ENCODE results near the gene POU2F3.

POU2F3 gene

GRCh38 chr11:120210626-120211521 is 29.1 kb upstream of the POU2F3 start, which contains the start of gene OAF:
Gene OAF (plus strand): TSS chr11:120211032. CDS start chr11:120211280, 248 bp downstream.
- DNase-seq (ENCODE audit: low read depth): peak; percentile 29

DNA sequence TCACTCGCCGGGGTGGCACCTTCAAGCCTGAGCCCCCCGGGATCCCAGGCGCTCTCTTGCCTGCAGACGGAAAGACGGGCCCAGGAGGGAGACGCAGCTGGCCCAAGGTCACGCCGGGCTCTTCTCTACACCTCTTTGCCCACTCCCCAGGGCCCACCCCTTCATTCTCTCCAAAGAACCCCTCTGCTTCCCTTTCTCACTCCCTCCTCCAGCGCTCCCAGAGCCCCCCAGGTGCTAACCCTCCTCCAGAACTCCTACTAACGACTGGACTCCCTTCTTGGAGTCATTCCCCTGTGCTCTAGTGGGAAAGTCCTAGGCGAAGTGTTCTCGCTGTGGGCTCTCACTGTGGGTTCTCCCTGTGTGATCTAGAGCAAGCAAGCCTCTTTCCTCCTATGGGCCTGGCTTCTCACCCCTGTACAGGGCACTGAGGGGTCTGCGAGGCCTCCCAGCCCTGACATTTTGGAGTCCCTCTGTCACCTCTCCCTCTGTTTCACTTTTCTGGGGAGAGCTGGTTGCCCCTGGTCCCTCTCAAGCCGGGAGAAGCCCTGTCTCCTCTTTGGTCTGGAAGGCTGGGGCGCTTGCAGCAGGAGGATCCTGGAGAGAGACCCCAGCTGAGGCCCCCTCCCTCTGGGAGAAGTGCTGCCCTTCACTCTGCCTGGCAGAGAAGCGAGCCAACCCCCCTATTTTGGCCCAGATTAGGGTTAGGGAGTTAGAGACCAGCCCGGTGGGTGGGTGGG is 28.2 kb upstream of the POU2F3 start:
- DNase-seq (ENCODE audit: low read depth): no peak

GRCh38 chr11:120212259-120212878 is 27.6 kb upstream of the POU2F3 start:
- no peak for DNase-seq (ENCODE audit: low read depth)

GRCh38 chr11:120212926-120213325 is 27.0 kb upstream of the POU2F3 start:
- DNase-seq (ENCODE audit: low read depth): no peak

DNA sequence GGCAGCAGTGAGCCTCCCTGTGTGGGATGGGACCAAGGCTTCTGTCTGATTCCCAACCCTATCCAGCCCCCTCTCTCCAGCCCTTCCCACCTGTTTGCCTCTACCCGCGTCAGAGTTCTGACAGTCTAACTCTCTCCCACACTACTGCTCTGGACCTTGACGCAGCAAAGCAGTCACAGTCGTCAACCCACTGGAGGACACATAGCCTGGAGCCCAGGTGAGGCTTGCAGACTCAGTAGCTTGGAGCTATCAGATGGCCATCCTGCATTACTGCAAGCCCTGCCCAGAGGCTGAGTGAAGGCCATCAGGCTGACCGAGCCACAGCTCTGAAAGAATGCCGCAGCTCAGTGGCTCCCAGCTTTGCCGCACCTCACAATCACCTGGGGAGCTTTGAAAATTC is 25.4 kb upstream of the POU2F3 start:
- DNase-seq (ENCODE audit: low read depth): no peak

DNA sequence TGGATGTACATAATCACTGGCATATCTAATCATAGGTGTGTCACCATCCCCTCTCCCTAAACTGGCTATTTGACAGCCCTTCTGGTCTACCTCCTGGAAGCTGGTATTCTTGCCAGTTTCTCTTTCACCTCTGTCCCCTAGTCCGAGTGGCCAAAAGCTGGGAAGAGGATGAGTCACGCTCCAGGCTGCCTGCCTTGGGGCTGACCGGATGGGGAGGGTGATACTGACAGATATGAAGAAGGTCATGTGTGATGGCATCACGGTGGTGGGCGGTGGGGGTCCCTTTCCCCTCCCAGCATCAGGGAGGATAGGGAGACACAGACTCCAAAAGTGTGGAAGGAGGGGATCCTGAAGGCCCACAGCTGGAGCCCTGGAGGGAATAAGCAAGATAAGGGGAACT is 24.3 kb upstream of the POU2F3 start:
- DNase-seq (ENCODE audit: low read depth): no peak

DNA sequence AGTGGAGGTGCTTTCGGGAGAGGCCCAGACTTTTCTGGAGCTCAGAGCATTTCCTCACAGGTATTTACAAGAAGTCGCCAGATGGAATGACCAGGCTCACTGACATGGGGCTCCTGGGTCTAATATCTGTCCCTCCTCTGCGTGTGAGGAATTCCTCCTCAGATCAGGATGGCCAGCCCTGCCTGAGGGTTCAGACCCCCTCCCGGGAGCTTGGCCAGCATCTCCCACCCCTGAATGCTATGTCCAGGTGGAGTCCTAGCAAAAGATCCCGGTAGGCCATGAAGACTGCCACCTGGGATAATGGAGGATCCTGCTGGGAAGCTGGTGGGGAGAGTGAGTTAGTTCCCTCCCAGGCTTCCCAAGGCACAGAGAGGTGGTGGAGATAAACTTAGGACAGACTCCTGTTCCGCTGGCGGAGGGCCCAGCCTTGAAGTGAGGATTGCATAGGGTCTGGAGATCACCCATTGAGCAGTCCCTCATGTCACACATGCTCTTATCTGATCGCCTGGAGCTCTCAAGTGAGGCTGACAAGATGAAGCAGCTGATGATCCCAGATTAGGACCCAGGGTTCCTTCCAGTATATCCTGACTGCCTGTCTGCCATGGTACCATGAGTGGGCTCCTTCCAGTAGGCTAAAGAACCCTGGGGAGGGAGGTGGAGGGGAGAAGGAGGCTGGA is 23.4 kb upstream of the POU2F3 start:
- no peak for DNase-seq (ENCODE audit: low read depth)

- DNase-seq (ENCODE audit: low read depth): no peak
Measured at GRCh38 chr11:120217526-120217925, 22.4 kb upstream of the POU2F3 start.

GRCh38 chr11:120217941-120218694 is 21.8 kb upstream of the POU2F3 start:
- DNase-seq (ENCODE audit: low read depth): no peak

GRCh38 chr11:120218695-120219033 is 21.3 kb upstream of the POU2F3 start:
- DNase-seq (ENCODE audit: low read depth): no peak

DNA sequence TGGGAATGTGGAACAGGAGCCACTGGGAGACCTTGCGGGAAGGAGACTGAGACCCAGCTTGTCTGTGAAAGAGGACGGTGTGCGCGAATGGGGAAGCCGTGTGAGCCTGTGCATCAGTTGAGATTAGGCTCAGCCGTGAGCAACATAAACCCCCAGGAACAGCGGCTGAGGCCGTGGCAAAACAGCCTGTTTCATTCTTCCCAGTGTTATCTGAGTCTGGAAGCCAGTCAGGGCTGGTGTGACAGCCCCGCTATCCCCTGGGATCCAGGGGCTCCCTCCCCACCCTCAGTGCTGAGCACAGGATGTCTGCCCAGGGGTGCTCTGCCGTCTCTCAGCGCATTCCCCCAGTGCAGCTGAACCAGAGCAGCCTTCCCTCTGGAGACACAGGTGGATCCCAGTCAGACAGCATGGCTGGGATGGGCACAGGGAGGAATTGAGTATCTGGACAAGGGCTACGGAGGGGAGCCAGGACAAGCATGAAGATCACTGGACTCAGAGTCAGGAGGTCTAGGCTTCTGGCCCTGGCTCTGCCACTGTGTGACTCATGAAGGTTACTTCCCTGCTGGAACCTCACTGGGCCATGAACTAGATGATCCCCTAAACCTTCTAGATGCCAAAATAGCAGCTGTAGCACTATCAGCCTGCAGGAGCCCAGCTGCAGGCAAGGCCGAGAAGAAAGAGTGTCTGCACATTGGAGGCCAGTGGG is 20.6 kb upstream of the POU2F3 start:
- no peak for DNase-seq (ENCODE audit: low read depth)

- no peak for DNase-seq (ENCODE audit: low read depth)
Measured at GRCh38 chr11:120219938-120220746, 19.8 kb upstream of the POU2F3 start.

GRCh38 chr11:120220747-120221037 is 19.2 kb upstream of the POU2F3 start:
- no peak for DNase-seq (ENCODE audit: low read depth)

DNA sequence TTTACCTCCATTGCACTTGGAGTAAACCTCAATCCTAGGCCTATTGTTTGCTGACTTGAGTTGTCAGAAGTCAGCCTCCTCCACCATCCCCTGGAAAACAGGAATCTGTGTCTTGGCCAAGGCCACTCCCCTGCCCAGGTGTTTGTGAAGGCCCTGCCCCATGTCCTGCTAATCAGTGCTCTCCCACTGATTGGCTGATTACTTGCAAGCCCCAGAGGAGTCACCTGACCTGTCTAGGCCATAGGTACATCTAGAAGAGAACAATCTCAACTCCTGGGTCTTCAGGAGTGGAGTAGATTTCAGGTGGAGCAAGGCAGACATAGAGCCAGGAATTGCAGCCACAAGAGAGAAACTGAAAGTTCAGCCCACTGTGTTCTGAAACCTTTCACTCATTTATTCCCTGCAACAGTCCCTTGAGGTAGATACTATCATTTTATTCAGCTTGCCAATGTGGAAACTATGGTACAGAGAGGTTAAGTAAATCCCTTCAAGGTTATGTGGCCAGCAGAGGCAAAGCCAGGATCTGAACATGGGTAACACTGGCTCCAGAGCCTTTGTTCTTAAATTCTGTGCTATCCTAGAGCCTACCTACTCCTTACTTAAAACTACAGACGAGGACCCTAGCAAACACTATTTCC is 18.7 kb upstream of the POU2F3 start:
- DNase-seq (ENCODE audit: low read depth): no peak

DNA sequence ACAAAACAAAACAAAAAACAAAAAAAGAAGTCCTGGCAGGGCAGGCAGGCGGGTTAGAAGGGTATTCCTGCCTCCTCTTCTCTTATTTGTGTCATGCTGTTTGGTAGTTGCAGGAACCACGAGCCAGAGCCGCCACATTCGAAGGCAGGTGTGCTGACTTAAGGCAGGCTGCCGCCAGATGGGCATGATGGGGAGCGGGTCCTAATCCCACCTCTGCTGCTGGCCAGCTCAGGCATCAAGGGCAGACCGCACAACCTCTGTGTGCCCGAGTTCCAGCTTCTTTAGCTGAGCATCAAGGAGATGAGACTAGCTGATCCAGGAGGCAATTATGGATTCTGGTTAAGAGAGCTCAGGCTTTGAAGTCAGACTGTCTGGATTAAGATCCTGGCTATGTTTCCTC is 17.0 kb upstream of the POU2F3 start:
- DNase-seq (ENCODE audit: low read depth): no peak

GRCh38 chr11:120223793-120224192 is 16.1 kb upstream of the POU2F3 start:
- DNase-seq (ENCODE audit: low read depth): no peak

DNA sequence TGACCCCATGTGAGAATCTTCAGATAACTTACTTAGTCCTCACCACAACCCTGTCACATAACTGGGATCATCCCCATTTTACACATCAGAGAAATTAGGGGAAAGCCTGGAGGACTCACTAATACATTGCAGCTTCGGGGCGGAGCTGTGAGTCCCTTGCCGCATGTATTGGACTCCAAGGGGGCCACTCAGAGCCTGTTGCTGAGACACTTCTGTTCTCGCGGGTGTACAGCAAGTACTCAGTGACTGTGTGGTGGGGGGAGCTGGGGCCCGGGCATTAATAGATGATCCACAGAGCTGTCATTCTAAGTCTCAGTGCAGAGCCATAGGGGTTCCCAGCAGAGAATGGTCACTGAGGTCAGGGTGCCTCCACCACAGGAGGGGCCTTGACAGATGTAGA is 15.6 kb upstream of the POU2F3 start:
- DNase-seq (ENCODE audit: low read depth): no peak

- DNase-seq (ENCODE audit: low read depth): no peak
Measured at GRCh38 chr11:120224972-120225909, 14.7 kb upstream of the POU2F3 start.

DNA sequence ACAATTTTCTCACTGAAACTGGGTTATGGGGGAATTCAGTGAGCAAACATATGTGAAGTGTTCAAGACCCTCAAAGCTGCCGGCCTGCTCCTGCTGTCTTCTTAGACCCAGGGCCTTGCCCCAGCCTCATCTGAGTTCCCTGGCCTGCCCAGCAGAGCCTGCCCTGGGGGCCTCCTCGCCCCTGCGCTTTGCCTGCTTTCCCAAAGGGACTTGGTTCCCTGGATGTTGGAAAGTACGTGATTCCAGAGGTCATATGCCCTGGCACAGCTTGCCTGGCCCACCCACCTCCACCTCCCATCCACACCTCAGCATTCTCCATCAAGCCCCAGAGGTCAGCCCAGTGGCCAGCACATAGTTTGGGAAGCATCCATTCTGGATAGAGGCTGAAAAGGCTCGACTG is 13.7 kb upstream of the POU2F3 start:
- DNase-seq (ENCODE audit: low read depth): no peak
